NT2/D1 (cell line): ENCODE results near the gene KIF13A.

Experiments
- SUZ12 ChIP-seq: IDR thresholded peaks from 2 replicates; pipeline ENCODE4 v1.6.1; 2011; ENCODE audit not compliant: insufficient read length, insufficient read depth; ENCODE audit errors: extremely low read depth
- YY1 ChIP-seq: IDR thresholded peaks from 2 replicates; pipeline ENCODE4 v1.6.1; 2011; ENCODE audit not compliant: insufficient read length, insufficient read depth

DNA sequence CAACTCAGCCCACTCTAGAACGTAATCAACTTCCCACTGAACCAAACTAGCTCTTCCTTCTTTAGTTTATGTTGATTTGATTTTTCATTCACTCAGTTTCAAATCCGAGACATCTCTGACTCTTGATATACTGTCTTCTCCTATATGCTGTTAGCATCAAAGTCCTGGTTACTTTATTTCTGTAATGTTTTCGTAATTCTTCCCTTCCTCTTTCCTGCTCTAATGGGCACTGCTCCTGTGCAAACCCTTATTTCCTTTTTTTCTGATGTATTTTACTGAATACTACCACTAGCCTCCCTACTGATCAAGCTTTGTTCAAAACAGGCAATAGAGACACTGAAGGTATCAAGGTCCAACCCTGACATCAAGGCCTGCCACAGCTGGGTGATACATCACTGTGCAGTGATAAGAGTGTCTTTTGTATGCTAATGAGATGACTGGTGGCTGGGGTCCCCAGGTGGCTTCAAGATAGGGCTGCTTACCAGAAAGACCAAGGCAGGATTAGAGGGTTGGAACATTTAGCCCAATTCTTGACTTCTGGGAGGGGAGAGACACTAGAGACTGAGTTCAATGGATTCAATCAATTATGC, 95.2 kb downstream of the KIF13A start:
- TF ChIP-seq YY1 (no peak), SUZ12 (no peak)
